Memory B cell (primary cell): ENCODE results near the gene NAA35.
"Not testable (repeated sequence)": the region's sequence is repeated elsewhere in the genome, so short reads cannot be mapped to it uniquely, and the experiment has no call there.

Experiments
- ATAC-seq: fragments of 150-1000 bp; cut with Tn5 transposase; 2 replicates; pipeline ENCODE4 v1.10.0; 2021; ENCODE audit warnings: low read depth, mild to moderate bottlenecking, moderate library complexity
- DNase-seq, 2 donors: peaks; one replicate each; pipeline ENCODE4 v3.0.0; 2022; ENCODE audit warnings: low spot score in 2 of 2
- H3K27ac Mint-ChIP-seq: one replicate; pipeline ENCODE4 v1.8.0; 2022; ENCODE audit warnings: mild to moderate bottlenecking, moderate library complexity, mixed read lengths
- H3K27me3 Mint-ChIP-seq: one replicate; pipeline ENCODE4 v1.8.0; 2022; ENCODE audit warnings: mixed read lengths
- H3K36me3 Mint-ChIP-seq: one replicate; pipeline ENCODE4 v1.8.0; 2022; ENCODE audit warnings: mild to moderate bottlenecking, mixed read lengths
- H3K4me1 Mint-ChIP-seq: one replicate; pipeline ENCODE4 v1.8.0; 2022; ENCODE audit warnings: mixed read lengths
- H3K4me3 Mint-ChIP-seq: one replicate; pipeline ENCODE4 v1.8.0; 2022; ENCODE audit warnings: mild to moderate bottlenecking, moderate library complexity, mixed read lengths
- H3K9me3 Mint-ChIP-seq: one replicate; pipeline ENCODE4 v1.8.0; 2022; ENCODE audit warnings: mixed read lengths

The NAA35 gene

DNA sequence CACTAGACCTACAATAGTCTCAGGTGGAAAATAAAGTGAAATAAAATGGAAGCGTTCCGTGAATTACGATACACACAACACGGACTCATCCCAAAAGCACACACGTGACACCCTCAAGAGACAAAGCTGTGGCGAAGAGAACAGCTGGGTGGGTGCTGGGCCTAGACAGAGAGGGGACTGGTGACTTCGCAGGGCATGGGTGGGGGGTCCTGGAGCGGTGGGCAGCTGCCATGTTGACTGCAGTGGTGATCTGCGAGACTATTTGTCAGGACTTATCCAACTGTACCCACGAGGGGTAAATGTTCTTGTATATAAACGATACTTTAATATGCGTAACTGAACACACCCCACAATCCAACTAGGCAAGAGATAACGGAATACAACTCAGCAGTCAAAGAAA lies 106.4 kb downstream of the NAA35 start:
- no peaks in the 10 kb centered on the region for H3K9me3 Mint-ChIP-seq
- no peak overlapping the region for H3K27ac Mint-ChIP-seq
- H3K4me1 Mint-ChIP-seq: no peaks in the 10 kb centered on the region
- ATAC-seq: no peak
- H3K27me3 Mint-ChIP-seq: peaks cover 2% of the 10 kb centered on the region
- H3K4me3 Mint-ChIP-seq: no peak overlapping the region
- H3K36me3 Mint-ChIP-seq: no peaks in the 10 kb centered on the region
- no peak for DNase-seq

DNA sequence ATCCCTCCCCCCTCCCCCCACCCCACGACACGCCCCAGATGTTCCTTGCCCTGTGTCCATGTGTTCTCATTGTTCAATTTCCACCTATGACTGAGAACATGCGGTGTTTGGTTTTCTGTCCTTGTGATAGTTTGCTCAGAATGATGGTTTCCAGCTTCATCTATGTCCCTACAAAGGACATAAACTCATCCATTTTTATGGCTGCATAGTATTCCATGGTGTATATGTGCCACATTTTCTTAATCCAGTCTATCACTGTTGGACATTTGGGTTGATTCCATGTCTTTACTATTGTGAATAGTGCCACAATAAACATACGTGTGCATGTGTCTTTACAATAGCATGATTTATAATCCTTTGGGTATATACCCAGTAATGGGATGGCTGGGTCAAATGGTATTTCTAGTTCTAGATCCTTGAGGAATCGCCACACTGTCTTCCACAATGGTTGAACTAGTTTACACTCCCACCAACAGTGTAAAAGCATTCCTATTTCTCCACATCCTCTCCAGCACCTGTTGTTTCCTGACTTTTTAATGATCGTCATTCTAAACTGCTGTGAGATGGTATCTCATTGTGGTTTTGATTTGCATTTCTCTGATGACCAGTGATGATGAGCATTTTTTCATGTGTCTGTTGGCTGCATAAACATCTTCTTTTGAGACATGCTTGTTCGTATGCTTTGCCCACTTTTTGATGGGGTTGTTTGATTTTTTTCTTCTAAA lies 107.2 kb downstream of the NAA35 start:
- not testable (repeated sequence) for H3K4me1 Mint-ChIP-seq

DNA sequence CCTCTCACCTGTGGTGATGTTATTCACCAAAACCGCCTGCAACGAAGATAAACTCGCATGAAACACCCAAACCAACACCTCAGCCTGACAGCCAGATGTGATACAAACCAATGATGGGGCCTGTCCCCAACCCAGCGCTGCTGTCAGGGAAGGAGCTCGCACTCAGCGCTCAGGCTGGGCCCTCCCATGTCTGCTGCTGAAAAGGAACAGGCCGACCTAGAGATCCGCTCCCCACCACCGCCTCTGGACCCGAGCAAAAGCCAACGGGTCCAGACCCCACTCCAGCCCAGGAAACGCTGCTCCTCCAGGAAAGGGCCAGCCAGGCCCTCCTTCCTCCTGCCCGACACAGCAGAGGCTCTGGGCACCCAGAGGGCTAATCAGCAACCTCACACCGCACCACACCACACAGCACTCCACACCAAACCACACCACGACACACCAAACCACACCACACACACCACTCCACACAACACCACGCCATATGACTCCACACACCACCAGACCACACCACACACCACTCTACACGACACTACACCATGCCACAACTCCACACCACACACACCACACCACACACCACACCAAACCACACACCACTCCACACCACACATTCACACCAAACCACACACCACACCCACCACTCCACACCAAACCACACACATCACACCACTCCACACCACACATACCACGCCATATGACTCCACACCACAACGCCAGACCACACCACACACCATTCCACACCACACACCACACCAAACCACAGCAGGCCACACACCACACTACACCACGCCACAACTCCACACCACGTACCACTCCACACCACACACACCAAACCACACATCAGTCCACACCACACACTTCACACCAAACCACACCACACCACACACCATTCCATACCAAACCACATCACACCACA lies 111.9 kb downstream of the NAA35 start:
- DNase-seq: no peak

More for the DNA sequence above, 107.2 kb downstream of the NAA35 start:
- H3K9me3 Mint-ChIP-seq, DNase-seq, H3K36me3 Mint-ChIP-seq, H3K27ac Mint-ChIP-seq, H3K27me3 Mint-ChIP-seq, H3K4me3 Mint-ChIP-seq, ATAC-seq: not testable (repeated sequence)

DNA sequence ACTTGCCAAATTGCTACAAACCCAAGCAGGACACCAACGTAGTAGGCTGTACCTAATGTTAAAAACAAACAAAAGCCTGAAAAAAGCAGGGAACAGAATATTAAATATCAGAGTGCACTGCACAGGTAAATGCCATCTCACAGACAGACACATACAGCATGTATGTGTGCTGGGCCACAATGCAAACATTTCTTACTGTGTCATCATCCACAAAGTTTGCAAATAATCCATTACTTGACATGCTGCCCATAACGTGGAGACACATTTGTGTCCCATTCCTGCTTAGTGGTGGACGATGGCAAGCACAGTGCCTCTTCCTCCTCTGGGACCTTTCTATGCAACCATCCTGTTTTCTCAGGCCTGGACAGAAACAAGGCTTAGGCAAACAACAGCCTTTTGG lies 113.7 kb downstream of the NAA35 start:
- H3K4me1 Mint-ChIP-seq: no peaks in the 10 kb centered on the region
- H3K27ac Mint-ChIP-seq: no peak overlapping the region
- ATAC-seq (no peak), DNase-seq (no peak)
- H3K9me3 Mint-ChIP-seq: no peaks in the 10 kb centered on the region
- no peak overlapping the region for H3K4me3 Mint-ChIP-seq
- H3K36me3 Mint-ChIP-seq: no peaks in the 10 kb centered on the region
- H3K27me3 Mint-ChIP-seq: peaks cover 11% of the 10 kb centered on the region

More for the DNA sequence above, 111.9 kb downstream of the NAA35 start:
- no peak overlapping the region for H3K27ac Mint-ChIP-seq
- H3K4me1 Mint-ChIP-seq: no peaks in the 10 kb centered on the region
- ATAC-seq: no peak
- H3K36me3 Mint-ChIP-seq: no peaks in the 10 kb centered on the region
- H3K9me3 Mint-ChIP-seq: no peaks in the 10 kb centered on the region
- peaks cover 6% of the 10 kb centered on the region for H3K27me3 Mint-ChIP-seq
- H3K4me3 Mint-ChIP-seq: no peak overlapping the region

DNA sequence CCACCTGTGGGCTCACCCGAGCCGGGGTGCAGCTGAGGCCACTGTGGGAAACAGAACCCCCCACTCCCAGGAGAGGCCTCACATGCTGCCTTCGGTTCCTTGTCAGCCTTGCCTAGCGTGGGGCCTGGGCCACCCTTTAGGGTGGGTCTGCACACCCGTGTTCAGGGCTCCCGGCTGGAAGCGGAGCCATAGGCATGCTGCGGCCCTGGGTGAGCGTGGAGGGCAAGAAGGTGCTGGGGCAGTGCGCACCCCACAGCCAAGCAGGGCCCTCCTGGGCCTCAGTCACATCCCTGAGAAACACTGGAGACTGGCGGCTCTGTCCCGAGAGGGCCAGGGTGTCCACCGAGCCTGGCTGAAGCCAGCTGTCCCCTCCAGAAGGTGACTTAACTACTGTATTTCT lies 116.5 kb downstream of the NAA35 start:
- H3K27me3 Mint-ChIP-seq: peaks cover 21% of the 10 kb centered on the region
- DNase-seq: no peak
- H3K4me3 Mint-ChIP-seq: no peak overlapping the region
- H3K36me3 Mint-ChIP-seq: no peaks in the 10 kb centered on the region
- no peak for ATAC-seq
- H3K4me1 Mint-ChIP-seq: no peaks in the 10 kb centered on the region
- no peaks in the 10 kb centered on the region for H3K9me3 Mint-ChIP-seq
- no peak overlapping the region for H3K27ac Mint-ChIP-seq

DNA sequence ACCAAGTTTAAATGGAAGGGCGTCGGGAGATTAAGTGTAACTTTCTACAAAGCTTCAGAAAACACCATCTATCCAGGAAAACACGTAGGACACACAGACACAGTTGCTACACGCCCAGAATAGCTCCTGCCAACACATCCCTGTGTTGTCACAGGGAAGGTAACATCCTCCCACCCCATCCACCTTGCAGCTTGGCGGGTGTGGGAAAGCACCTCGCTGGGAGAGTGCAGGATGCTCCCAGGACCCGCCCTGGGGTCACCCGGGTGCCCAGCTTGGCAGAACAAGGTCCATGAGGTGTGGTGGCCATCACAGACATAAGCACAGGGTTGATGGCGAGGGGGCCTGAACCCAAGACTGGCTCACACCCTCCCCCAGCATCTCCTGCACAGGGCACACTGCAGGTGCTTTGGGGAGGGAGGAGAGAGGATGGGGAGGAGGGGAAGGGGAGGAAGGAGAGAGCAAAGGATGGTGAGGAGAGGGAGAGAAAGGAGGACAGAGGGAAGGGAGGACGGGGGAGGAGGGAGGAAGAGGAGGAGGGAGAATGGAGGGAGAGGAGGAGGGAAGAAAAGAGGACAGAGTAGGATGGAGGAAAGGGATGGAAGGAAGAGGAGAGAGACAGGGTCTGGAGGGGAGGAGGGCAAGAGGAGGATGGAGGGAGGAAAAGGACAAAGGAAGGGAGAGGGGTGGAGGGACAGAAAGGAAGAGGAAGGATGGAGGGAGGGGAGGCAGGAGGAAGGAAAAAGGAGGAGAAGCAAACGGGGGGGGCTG lies 121.2 kb downstream of the NAA35 start:
- Mint-ChIP-seq H3K27ac (no peak overlapping the region), H3K9me3 (no peaks in the 10 kb centered on the region), H3K4me3 (no peak overlapping the region), H3K4me1 (no peaks in the 10 kb centered on the region), H3K36me3 (no peaks in the 10 kb centered on the region), H3K27me3 (peaks cover 16% of the 10 kb centered on the region)
- DNase-seq (no peak), ATAC-seq (no peak)

DNA sequence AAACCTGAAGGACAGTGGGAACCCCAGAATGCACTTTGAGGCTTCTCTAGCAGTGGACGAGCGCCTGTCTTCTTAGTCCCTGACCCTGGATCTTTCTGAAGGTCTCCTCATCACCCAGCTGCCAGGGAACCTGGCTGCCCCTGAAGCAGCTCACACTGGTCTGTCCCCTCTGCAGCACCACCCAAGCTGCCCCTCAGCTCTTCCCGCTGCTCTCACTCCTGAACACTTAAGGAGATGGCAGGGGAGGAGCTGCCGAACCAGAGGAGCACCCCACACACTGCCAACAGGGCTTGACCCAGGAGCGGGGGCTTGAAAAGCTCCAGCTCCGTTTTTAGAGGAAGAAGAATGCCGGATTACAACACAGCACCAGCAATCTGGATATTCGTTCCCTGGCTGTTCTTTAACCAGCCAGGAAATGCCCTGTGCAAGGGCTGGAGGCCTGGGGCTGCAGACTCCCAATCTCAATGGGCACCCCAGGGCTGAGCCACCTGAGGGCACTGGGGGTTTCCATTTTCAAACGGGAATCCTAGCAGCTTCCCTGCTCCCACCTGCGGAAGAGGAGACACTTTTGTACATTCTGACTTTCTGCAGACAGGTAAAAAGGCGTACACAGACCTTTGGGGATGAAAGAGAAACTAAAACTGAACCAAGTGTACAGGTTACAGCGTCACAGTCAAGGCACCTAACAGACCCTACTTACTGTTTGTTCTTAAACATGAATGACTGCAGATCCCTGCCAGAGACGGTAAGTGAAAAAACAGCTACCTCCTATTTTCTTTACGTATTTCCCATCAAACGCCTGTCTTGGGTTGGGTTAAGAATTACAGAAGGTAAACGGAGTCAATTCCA lies 122.1 kb downstream of the NAA35 start:
- peaks cover 16% of the 10 kb centered on the region for H3K27me3 Mint-ChIP-seq
- H3K4me1 Mint-ChIP-seq: no peaks in the 10 kb centered on the region
- ATAC-seq (no peak), DNase-seq (no peak)
- no peak overlapping the region for H3K4me3 Mint-ChIP-seq
- H3K27ac Mint-ChIP-seq: no peak overlapping the region
- H3K9me3 Mint-ChIP-seq: no peaks in the 10 kb centered on the region
- H3K36me3 Mint-ChIP-seq: no peaks in the 10 kb centered on the region

DNA sequence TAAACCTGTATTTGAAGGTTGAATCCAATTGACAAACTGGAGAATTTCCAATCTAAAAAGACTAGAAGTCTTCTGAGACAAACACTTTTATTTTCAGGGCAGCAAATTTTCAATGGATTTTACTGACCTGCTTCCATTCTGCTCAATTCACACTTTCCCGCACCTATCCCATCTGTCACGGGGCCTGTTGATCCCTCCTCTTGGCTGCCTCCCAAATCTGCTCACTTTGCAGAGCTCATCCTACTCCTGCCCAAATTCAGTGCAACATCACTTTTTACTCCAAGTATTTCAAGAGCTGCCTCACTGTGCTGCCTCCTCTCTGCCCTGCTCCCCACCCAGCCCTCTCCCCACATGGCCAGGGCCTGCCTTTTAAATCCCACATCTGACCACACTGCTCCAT lies 123.3 kb downstream of the NAA35 start:
- peaks cover 13% of the 10 kb centered on the region for H3K27me3 Mint-ChIP-seq
- ATAC-seq (no peak), DNase-seq (no peak)
- no peaks in the 10 kb centered on the region for H3K36me3 Mint-ChIP-seq
- H3K4me3 Mint-ChIP-seq: no peak overlapping the region
- H3K4me1 Mint-ChIP-seq: no peaks in the 10 kb centered on the region
- no peak overlapping the region for H3K27ac Mint-ChIP-seq
- no peaks in the 10 kb centered on the region for H3K9me3 Mint-ChIP-seq

DNA sequence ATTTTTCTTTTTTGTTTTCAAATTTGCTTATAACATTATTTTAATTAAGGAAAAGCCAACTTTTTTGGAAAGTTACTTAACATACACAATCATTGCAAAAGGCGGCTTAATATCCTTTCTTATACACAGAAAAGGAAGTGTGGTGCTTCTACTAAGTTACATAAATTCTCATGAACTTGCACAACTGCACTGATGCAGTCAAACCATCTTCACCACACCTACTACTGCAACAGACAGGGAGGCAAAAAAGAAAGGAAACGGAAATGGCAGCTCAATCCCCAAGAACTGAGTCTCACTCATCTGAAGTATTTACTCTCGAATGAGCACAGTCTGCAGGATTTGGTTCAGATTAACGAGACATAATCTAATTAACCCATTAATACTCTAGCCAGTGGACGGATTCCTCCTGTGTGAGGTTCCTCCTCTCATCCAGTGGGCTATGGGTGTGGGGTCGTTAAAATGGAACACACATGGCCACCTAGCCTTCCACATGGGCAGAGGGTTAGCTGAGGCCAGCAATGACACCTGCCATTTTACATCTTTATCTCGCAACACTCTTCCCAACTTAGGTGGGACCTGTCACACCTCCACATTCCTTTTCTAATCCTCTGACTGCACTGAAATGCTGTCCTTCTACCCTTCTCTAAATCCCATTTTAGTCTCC lies 128.4 kb downstream of the NAA35 start:
- H3K4me3 Mint-ChIP-seq: no peak overlapping the region
- H3K4me1 Mint-ChIP-seq: no peaks in the 10 kb centered on the region

More for the DNA sequence above, 128.4 kb downstream of the NAA35 start:
- Mint-ChIP-seq H3K27ac (no peak overlapping the region), H3K27me3 (peaks cover 1% of the 10 kb centered on the region), H3K36me3 (no peaks in the 10 kb centered on the region), H3K9me3 (no peaks in the 10 kb centered on the region)
- DNase-seq (no peak), ATAC-seq (no peak)
